ENCODE results near the gene SPATA2L. TPM values are rescaled to one million over a fixed set of nuclear protein-coding genes. Genes with fewer than 3 reads are reported as not detected.

Gene SPATA2L, protein sequence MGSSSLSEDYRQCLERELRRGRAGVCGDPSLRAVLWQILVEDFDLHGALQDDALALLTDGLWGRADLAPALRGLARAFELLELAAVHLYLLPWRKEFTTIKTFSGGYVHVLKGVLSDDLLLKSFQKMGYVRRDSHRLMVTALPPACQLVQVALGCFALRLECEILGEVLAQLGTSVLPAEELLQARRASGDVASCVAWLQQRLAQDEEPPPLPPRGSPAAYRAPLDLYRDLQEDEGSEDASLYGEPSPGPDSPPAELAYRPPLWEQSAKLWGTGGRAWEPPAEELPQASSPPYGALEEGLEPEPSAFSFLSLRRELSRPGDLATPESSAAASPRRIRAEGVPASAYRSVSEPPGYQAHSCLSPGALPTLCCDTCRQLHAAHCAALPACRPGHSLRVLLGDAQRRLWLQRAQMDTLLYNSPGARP
- 24.0 and 28.8 TPM in 2 replicates for total RNA-seq

DNA sequence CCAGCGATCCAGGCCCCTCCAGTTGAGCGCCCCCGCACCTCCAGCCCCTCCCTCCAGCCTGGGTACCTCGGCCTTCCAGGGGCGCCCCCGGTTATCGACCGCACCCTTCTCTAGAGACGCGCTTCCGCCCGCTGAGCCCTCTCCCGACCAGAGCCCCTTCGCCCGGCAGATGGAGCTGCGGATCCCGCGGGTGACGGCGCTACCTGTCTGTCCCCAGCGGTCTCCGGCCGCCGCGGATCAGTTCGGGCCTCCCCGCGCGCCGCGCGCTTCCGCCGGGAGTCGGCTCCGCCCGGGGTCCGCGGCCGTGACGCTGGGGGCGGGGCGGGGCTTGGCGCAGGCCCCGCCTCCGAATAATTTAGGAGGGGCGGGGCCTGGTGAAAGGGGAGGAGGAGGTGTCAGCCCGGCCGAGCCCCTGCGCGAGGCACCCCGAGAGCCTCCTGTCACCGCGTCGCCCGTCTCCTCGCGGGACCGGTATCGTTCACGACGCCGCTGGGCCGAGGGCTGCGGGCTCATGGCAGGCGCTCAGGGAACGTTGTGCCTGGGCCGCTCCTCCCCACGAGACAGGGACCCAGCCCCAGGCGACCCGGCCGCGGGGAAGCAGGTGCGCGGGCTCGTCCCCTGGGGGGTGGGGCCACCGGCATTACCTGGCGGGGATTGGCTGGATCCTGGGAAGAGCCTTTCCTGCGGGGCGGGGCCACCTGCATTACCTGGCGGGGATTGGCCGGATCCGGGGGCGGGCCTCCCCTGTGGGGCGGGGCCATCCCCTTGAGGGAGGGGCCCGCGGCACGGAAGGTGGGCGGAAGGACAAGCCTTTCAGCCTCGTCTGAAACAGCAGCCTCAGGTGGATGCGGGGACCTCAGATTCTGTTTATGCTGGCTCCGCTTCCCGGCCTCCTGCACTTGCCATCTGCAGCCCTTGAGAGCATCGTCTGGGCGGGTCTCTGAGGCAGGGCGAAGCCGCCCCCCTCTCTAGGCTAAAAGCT, at the start of gene SPATA2L:
SPATA2L (minus strand) TSS at position 281 of the 982 bp plus-strand sequence. CDS start 473 bp downstream, outside the sequence.
- Histone ChIP-seq H3K4me3 (ENCODE audit: low read depth, low read length) (peak within 1 kb of the TSS; percentile 57), H3K27me3 (ENCODE audit: control insufficient read depth, insufficient read depth, low read length) (no peaks in the 10 kb centered on the region), H3K36me3 (ENCODE audit: control insufficient read depth, insufficient read depth, low read length) (no peaks in the 10 kb centered on the region)
- DNase-seq (ENCODE audit: low read depth): peak; percentile 72
- TF ChIP-seq, protein P1, sequence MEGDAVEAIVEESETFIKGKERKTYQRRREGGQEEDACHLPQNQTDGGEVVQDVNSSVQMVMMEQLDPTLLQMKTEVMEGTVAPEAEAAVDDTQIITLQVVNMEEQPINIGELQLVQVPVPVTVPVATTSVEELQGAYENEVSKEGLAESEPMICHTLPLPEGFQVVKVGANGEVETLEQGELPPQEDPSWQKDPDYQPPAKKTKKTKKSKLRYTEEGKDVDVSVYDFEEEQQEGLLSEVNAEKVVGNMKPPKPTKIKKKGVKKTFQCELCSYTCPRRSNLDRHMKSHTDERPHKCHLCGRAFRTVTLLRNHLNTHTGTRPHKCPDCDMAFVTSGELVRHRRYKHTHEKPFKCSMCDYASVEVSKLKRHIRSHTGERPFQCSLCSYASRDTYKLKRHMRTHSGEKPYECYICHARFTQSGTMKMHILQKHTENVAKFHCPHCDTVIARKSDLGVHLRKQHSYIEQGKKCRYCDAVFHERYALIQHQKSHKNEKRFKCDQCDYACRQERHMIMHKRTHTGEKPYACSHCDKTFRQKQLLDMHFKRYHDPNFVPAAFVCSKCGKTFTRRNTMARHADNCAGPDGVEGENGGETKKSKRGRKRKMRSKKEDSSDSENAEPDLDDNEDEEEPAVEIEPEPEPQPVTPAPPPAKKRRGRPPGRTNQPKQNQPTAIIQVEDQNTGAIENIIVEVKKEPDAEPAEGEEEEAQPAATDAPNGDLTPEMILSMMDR (IDR thresholded peaks at IDR 0.05; ENCODE audit: insufficient read depth, low read length, poor library complexity, severe bottlenecking): peak; percentile 37

DNA sequence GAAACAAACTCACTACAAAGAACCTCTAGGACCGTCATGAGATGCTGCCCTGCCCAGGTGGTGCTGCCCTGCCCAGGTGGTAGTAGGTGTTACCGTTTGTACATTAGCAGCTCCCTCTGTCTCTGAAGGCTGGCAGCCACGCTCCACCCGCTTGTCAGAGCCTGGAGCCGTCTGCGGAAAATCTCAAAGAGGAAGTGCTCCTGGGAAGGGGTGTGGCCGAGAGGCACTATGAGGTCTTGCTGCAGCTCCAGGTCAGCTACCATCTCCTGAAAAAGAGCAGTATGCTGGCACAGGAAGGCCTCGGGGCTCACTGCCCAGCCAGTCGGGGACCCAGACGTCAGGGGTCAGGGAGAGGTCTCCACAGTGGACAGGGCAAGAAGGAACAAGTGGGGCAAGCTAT, 48.1 kb upstream of the SPATA2L start:
- Histone ChIP-seq H3K4me3 (ENCODE audit: low read depth, low read length) (no peak overlapping the region), H3K27me3 (ENCODE audit: control insufficient read depth, insufficient read depth, low read length) (no peaks in the 10 kb centered on the region), H3K36me3 (ENCODE audit: control insufficient read depth, insufficient read depth, low read length) (peaks cover 1% of the 10 kb centered on the region)
- TF ChIP-seq, protein P1 (IDR thresholded peaks at IDR 0.05; ENCODE audit: insufficient read depth, low read length, poor library complexity, severe bottlenecking): no peak
- DNase-seq (ENCODE audit: low read depth): no peak

DNA sequence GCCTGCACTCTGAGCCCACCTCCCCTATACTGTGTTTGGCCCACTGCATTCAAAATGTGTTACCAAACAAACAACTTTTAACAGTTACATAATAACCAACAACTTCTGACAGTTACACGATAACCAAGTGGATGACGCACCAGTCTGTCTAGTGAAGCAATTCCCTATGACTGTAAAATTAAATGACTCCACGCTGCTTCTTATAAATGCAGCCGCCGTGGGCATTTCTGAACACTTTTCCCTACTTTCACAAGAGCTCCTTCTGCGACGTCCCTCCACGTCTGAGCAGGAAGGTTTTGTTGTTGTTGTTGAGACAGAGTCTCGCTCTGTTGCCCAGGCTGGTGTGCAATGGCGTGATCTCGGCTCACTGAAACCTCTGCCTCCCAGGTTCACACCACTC, 47.4 kb upstream of the SPATA2L start:
- peaks cover 3% of the 10 kb centered on the region for H3K36me3 ChIP-seq (ENCODE audit: control insufficient read depth, insufficient read depth, low read length)
- no peak overlapping the region for H3K4me3 ChIP-seq (ENCODE audit: low read depth, low read length)
- no peak for DNase-seq (ENCODE audit: low read depth)
- no peaks in the 10 kb centered on the region for H3K27me3 ChIP-seq (ENCODE audit: control insufficient read depth, insufficient read depth, low read length)
- TF ChIP-seq, protein P1 (IDR thresholded peaks at IDR 0.05; ENCODE audit: insufficient read depth, low read length, poor library complexity, severe bottlenecking): no peak

GRCh38 chr16:89748076-89748475, 46.6 kb upstream of the SPATA2L start:
- H3K36me3 ChIP-seq (ENCODE audit: control insufficient read depth, insufficient read depth, low read length): peaks cover 3% of the 10 kb centered on the region
- no peaks in the 10 kb centered on the region for H3K27me3 ChIP-seq (ENCODE audit: control insufficient read depth, insufficient read depth, low read length)
- TF ChIP-seq, protein P1 (IDR thresholded peaks at IDR 0.05; ENCODE audit: insufficient read depth, low read length, poor library complexity, severe bottlenecking): no peak
- DNase-seq (ENCODE audit: low read depth): no peak
- H3K4me3 ChIP-seq (ENCODE audit: low read depth, low read length): no peak overlapping the region

GRCh38 chr16:89746043-89746442, 44.5 kb upstream of the SPATA2L start:
- TF ChIP-seq, protein P1 (IDR thresholded peaks at IDR 0.05; ENCODE audit: insufficient read depth, low read length, poor library complexity, severe bottlenecking): no peak
- no peak overlapping the region for H3K4me3 ChIP-seq (ENCODE audit: low read depth, low read length)
- DNase-seq (ENCODE audit: low read depth): no peak
- H3K36me3 ChIP-seq (ENCODE audit: control insufficient read depth, insufficient read depth, low read length): peaks cover 3% of the 10 kb centered on the region
- no peaks in the 10 kb centered on the region for H3K27me3 ChIP-seq (ENCODE audit: control insufficient read depth, insufficient read depth, low read length)
